ENCODE results near the gene ARRB1.

The ARRB1 gene

DNA sequence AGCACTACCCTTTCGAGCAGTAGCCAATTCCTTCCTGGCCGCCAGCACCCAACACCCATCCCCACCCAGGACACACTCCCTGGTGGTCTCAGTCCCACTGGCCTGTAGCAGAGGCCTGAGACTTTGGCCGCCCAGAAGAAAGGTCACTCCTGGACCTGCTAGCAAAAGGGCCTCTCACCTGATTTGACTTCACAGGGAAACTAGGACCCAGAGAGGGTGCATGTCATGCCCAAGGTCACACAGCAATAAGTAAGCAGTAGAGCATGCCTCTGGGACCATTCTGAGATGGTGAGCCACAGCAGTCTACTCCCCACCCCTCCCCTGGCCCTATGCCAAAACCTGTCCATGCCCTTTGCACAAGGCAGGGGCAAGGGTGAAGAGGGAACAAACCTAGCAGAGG is 7.3 kb downstream of the ARRB1 start:
- in situ Hi-C loops (cut with MboI; ENCODE audit: low pct_unique_long_range_greater_than_20kb, low sequenced_read_pairs, unreplicated experiment), result loop anchor here (25.0 kb wide), 1 partner anchor 107 kb away; the partner anchor contains the start of gene TPBGL
- TF ChIP-seq, protein P1, sequence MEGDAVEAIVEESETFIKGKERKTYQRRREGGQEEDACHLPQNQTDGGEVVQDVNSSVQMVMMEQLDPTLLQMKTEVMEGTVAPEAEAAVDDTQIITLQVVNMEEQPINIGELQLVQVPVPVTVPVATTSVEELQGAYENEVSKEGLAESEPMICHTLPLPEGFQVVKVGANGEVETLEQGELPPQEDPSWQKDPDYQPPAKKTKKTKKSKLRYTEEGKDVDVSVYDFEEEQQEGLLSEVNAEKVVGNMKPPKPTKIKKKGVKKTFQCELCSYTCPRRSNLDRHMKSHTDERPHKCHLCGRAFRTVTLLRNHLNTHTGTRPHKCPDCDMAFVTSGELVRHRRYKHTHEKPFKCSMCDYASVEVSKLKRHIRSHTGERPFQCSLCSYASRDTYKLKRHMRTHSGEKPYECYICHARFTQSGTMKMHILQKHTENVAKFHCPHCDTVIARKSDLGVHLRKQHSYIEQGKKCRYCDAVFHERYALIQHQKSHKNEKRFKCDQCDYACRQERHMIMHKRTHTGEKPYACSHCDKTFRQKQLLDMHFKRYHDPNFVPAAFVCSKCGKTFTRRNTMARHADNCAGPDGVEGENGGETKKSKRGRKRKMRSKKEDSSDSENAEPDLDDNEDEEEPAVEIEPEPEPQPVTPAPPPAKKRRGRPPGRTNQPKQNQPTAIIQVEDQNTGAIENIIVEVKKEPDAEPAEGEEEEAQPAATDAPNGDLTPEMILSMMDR (IDR thresholded peaks at IDR 0.05; ENCODE audit: extremely low read depth, insufficient read depth, missing control alignments), result no peak
- no peak for DNase-seq (ENCODE audit: low spot score)

DNA sequence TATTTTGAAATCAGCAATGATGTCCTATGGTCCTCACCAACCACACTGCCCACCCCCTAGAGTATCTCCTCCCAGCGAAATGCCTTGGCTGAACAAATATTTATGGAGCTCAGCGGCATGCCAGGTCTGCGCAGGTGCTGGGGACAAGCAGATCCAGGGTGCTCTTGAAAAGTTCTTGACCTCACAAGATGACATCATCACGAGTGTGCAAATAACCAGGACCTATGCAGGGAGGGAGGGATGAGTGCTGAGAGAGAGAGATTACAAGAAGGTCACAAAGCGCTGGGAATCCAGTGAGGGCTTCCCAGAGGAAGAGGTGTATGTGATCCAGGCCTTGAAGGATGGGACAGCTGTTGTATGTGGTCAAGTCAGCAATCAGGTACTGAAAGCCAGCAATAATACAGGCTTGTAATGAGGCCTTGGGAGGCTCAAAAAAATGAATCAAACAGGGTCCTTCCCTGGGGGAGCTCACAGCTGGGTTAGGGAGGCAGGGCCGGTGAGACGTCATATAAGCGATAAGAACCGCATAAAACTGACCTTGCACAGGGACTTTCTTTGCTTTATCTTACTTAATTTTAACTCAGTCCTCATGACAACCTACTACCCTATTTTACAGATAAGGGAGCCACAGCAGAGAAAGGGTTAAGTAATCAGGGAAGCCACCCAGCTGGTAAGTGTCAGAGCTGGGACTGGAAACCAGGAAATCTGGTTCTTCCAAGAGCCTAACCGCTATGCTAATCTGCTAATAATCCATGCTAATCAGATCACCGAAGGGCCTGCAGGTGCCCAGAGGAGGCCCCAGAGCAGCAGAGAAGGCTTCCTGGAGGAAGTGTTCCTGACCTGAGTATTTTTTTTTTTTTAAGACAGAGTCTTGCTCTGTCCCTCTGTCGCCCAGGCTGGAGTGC is 8.2 kb downstream of the ARRB1 start:
- in situ Hi-C loops (cut with MboI; ENCODE audit: low pct_unique_long_range_greater_than_20kb, low sequenced_read_pairs, unreplicated experiment), result loop anchor here (25.0 kb wide), 1 partner anchor 106 kb away; the partner anchor contains the start of gene TPBGL
- TF ChIP-seq, protein P1 (IDR thresholded peaks at IDR 0.05; ENCODE audit: extremely low read depth, insufficient read depth, missing control alignments), result no peak
- peak; percentile 14 for DNase-seq (ENCODE audit: low spot score)

DNA sequence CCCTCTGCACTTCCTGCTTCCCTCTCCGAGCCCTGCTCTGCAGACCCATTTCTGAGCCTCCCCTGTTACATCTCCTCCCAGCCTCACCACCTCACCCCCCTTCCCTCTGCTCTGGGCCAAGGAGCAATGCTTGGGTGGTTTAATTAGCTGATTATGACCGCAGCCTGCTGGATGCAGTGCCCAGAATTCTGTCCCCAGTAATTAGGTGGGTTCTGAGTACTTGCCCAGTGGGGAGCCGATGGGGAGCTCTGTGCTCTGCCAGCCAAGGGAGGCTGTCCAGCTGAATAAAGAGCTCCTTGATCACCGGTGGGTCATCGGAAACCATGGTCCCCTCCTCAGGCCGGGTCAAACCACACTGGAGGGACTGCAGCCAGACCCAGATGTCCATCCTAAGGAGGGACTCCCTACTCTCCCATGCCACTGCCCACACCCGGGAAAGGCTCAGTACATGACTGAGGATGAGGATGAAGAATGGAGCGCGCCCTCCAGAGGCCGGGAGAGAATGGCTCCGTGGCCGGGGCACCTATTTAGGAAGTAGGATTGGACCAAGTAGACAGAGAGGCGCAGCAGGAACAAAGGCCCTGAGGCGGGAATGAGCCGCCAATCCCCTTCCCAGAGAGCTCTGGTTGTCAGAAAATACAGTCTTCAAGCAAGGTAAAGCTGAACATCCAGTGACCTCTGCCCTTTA is 9.1 kb downstream of the ARRB1 start:
- in situ Hi-C loops (cut with MboI; ENCODE audit: low pct_unique_long_range_greater_than_20kb, low sequenced_read_pairs, unreplicated experiment), result loop anchor here (25.0 kb wide), 1 partner anchor 105 kb away; the partner anchor contains the start of gene TPBGL
- no peak for DNase-seq (ENCODE audit: low spot score)
- TF ChIP-seq, protein P1 (IDR thresholded peaks at IDR 0.05; ENCODE audit: extremely low read depth, insufficient read depth, missing control alignments), result no peak

DNA sequence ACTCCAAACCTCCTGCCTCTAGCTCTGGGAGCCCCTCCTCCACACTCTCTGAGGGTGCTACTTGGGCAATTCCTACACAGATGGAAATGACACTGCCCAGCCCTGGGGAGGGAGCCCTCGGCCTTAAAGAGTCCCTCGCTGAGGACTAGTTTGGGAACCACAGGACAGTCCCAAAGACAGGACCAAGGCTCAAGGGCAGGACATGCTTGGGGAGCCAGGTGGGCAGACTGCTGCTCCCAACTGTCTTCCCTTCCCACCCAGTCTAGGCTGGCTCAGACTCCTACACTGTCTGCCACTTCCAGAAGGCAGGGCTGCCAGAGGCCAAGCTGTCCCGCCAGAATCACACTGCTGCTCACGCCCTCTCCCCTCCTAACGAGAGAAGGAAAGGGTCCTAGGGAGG is 9.8 kb downstream of the ARRB1 start:
- in situ Hi-C loops (cut with MboI; ENCODE audit: low pct_unique_long_range_greater_than_20kb, low sequenced_read_pairs, unreplicated experiment), result loop anchor here (25.0 kb wide), 1 partner anchor 104 kb away; the partner anchor contains the start of gene TPBGL
- TF ChIP-seq, protein P1 (IDR thresholded peaks at IDR 0.05; ENCODE audit: extremely low read depth, insufficient read depth, missing control alignments), result no peak
- no peak for DNase-seq (ENCODE audit: low spot score)

DNA sequence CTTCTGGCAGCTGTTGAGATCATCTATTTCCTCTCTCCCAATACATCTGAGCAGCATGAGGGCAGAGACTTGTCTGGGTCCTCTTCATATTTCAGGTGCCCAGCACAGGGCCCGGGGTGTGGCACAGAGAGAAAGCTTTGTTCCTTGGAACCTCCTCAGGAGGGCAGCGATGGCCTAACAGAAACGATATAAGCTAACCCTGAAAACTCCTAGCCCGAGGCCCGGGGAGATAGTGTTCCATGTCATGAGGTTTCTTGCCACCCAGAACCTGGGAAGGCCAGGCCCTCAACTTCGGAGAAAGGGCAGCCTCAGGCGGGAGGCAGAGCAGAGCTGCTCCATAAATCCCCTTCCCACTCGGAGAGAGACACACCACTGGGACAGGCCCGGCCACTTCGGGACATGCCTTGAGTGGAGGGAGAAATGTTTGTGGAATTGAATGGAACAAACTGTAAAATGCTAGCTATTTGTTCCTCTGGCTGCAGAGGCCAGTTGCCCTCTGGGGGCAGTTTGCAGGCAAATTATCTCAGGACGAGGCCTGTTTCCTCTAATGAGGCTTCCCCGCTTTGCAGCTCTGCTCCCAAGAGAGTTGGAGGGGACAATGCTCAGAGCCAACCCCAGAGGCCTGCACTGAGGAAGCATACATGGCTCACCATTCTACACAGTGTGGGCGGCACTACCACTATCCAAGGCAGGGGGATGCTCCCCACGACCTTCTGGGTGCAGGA is 11.6 kb downstream of the ARRB1 start:
- in situ Hi-C loops (cut with MboI; ENCODE audit: low pct_unique_long_range_greater_than_20kb, low sequenced_read_pairs, unreplicated experiment), result loop anchor here (25.0 kb wide), 1 partner anchor 103 kb away; the partner anchor contains the start of gene TPBGL
- DNase-seq (ENCODE audit: low spot score), result no peak

More for the DNA sequence above, 11.6 kb downstream of the ARRB1 start:
- TF ChIP-seq, protein P1 (IDR thresholded peaks at IDR 0.05; ENCODE audit: extremely low read depth, insufficient read depth, missing control alignments), result peak; percentile 3

Data from GM13977 (cell line).